T-cell (primary cell): ENCODE results near the gene SETD2. TPM values are rescaled to one million over a fixed set of nuclear protein-coding genes. Genes with fewer than 3 reads are reported as not detected.

Experiments used
- ATAC-seq, 4 experiments: fragments of 200-7000 bp in 3 of 4; fragments of 150-1000 bp in 1 of 4; cut with Tn5 transposase; replicated peaks in 1 of 4; 1 replicate in 3 of 4; 2 replicates in 1 of 4; pipeline ENCODE4 v1.10.0; 2021; ENCODE audit warnings: moderate library complexity in 3 of 4, mild to moderate bottlenecking in 2 of 4, moderate number of reproducible peaks in 1 of 4
- CTCF ChIA-PET, 2 donors: fragments of 300-600 bp; sonication (Branson Sonifier 250); formaldehyde crosslinking; loops; one replicate each; lab custom pipeline; 2022; ENCODE audit warnings: antibody characterized with exemption in 2 of 2; lab: Charles Lee
- POLR2A ChIA-PET, 2 donors: fragments of 300-600 bp; sonication (Branson Sonifier 250); formaldehyde crosslinking; loops; one replicate each; lab custom pipeline; 2022; ENCODE audit warnings: antibody characterized with exemption in 2 of 2; lab: Charles Lee
- DNase-seq, 35 experiments: peaks; one replicate each; pipeline versions ENCODE4 v3.0.0 to v3.0.0-alpha.2; 2013 to 2023
- H3K27ac ChIP-seq: one replicate; pipeline ENCODE4 v1.5.1; 2013; ENCODE audit warnings: low read length
- H3K27me3 ChIP-seq, 2 experiments: replicated peaks in 1 of 2; 1 replicate in 1 of 2; 2 replicates in 1 of 2; pipeline versions ENCODE4 v1.6.1 to v1.7.0; 2013; ENCODE audit warnings: low read length in 1 of 2, mixed read lengths in 1 of 2; ENCODE audit not compliant: control insufficient read depth in 2 of 2, insufficient read depth in 2 of 2; ENCODE audit errors: extremely low read depth in 1 of 2
- H3K36me3 ChIP-seq, 2 donors: 1 replicate in 1 of 2; 2 replicates in 1 of 2; pipeline versions ENCODE4 v1.6.1 to v1.7.0; 2013; ENCODE audit warnings: low read length in 1 of 2; ENCODE audit not compliant: control insufficient read depth in 2 of 2, insufficient read depth in 1 of 2; ENCODE audit errors: extremely low read depth in 1 of 2
- H3K4me1 ChIP-seq, 2 experiments: 1 replicate in 1 of 2; 2 replicates in 1 of 2; pipeline versions ENCODE4 v1.6.1 to v1.7.0; 2013; ENCODE audit warnings: low read length in 2 of 2, mixed read lengths in 1 of 2; ENCODE audit not compliant: insufficient read depth in 2 of 2, control insufficient read depth in 1 of 2; ENCODE audit errors: extremely low read depth in 1 of 2
- H3K4me3 ChIP-seq, 2 donors: 1 replicate in 1 of 2; 2 replicates in 1 of 2; pipeline versions ENCODE4 v1.5.1 to v1.7.0; 2013; ENCODE audit warnings: mild to moderate bottlenecking in 2 of 2, low read length in 1 of 2, moderate library complexity in 1 of 2; ENCODE audit not compliant: control insufficient read depth in 1 of 2; ENCODE audit errors: extremely low read depth in 1 of 2
- H3K9me3 ChIP-seq: 2 replicates; pipeline ENCODE4 v1.7.0; 2013
- H3K27ac Mint-ChIP-seq, 2 donors: one replicate each; pipeline ENCODE4 v1.8.0; 2020 to 2021; ENCODE audit warnings: mild to moderate bottlenecking in 2 of 2, mixed read lengths in 2 of 2
- H3K27me3 Mint-ChIP-seq, 2 donors: one replicate each; pipeline ENCODE4 v1.8.0; 2021 to 2022; ENCODE audit warnings: mixed read lengths in 2 of 2
- H3K36me3 Mint-ChIP-seq: one replicate; pipeline ENCODE4 v1.8.0; 2021; ENCODE audit warnings: mixed read lengths
- H3K4me1 Mint-ChIP-seq, 3 donors: one replicate each; pipeline ENCODE4 v1.8.0; 2020 to 2022; ENCODE audit warnings: mixed read lengths in 3 of 3, mild to moderate bottlenecking in 1 of 3
- H3K4me3 Mint-ChIP-seq, 3 donors: one replicate each; pipeline ENCODE4 v1.8.0; 2020 to 2022; ENCODE audit warnings: mild to moderate bottlenecking in 3 of 3, mixed read lengths in 3 of 3, moderate library complexity in 3 of 3
- H3K9me3 Mint-ChIP-seq, 3 donors: one replicate each; pipeline ENCODE4 v1.8.0; 2020 to 2022; ENCODE audit warnings: mixed read lengths in 3 of 3
- WGBS: methylation state at CpG from one replicate; pipeline ENCODE4 v1.1.5; 2013; ENCODE audit warnings: missing lambda C conversion rate; ENCODE audit not compliant: insufficient coverage; 5-methylcytosine and 5-hydroxymethylcytosine counted together
- total RNA-seq, 35 experiments: library from RNA in 6 of 35; stranded (reverse) in 6 of 35; fragments of 120-200 nt in 1 of 35; gene quantifications; one replicate each; pipeline versions ENCODE4 v1.2.1 to v1.2.4 and lab custom pipeline; 2013 to 2026

The SETD2 gene
- total RNA-seq, 5 donors from 2014 or later (not counting 1 experiment from before 2014, with no cell fraction given) = 58.1 to 84.6 (median 63.9) TPM

- Histone ChIP-seq H3K4me3 (no peak overlapping the region), H3K9me3 (no peaks in the 10 kb centered on the region), H3K4me1 (peaks cover 16 to 46% of the 10 kb centered on the region in 2 experiments), H3K27ac (no peak overlapping the region), H3K27me3 (no peaks in the 10 kb centered on the region), H3K36me3 (no peaks in the 10 kb centered on the region)
- DNase-seq (no peak), ATAC-seq (peak in 1 of 4 experiments; percentile 39)
- H3K27ac Mint-ChIP-seq = no peak overlapping the region
- H3K36me3 Mint-ChIP-seq = peaks cover 18% of the 10 kb centered on the region
- no CpG with 5 or more reads among the region's 1 CpG for WGBS
- ChIA-PET POLR2A (no interaction called here), CTCF (interaction anchor here in 1 of 2 donors (0.6 kb wide), 1 partner anchor 60 kb away, joined by 10 read pairs; no protein-coding TSS in a partner anchor)
- peak overlapping the region in 1 of 3 donors; percentile 24 for H3K4me3 Mint-ChIP-seq
- no peaks in the 10 kb centered on the region for H3K9me3 Mint-ChIP-seq
- peaks cover 89 to 94% (median 91%) of the 10 kb centered on the region in 3 donors for H3K4me1 Mint-ChIP-seq
- H3K27me3 Mint-ChIP-seq = no peaks in the 10 kb centered on the region
Observed at GRCh38 chr3:47156396-47156795, 7.5 kb downstream of the SETD2 start.

GRCh38 chr3:47152578-47152977 is 11.3 kb downstream of the SETD2 start:
- H3K36me3 Mint-ChIP-seq = peaks cover 5% of the 10 kb centered on the region
- no peak for DNase-seq
- no peak overlapping the region for H3K4me3 ChIP-seq
- H3K27me3 ChIP-seq = no peaks in the 10 kb centered on the region
- CTCF ChIA-PET = interaction anchor here in 1 of 2 donors (1.5 to 2.1 kb wide), 2 partner anchors 11 to 12 kb away, joined by 7 read pairs; partner anchors contain the start of gene SETD2
- H3K27ac Mint-ChIP-seq = no peak overlapping the region
- POLR2A ChIA-PET = no interaction called here
- H3K36me3 ChIP-seq = no peaks in the 10 kb centered on the region
- H3K27me3 Mint-ChIP-seq = no peaks in the 10 kb centered on the region
- no peaks in the 10 kb centered on the region for H3K9me3 ChIP-seq
- H3K4me1 Mint-ChIP-seq = peaks cover 81 to 85% (median 83%) of the 10 kb centered on the region in 3 donors
- no peak for ATAC-seq
- peak overlapping the region in 1 of 3 donors; percentile 40 for H3K4me3 Mint-ChIP-seq
- WGBS = no CpG with 5 or more reads among the region's 2 CpGs
- H3K27ac ChIP-seq = no peak overlapping the region
- peaks cover 4 to 31% of the 10 kb centered on the region in 2 experiments for H3K4me1 ChIP-seq
- H3K9me3 Mint-ChIP-seq = no peaks in the 10 kb centered on the region

GRCh38 chr3:47151836-47152235 is 12.1 kb downstream of the SETD2 start:
- no peaks in the 10 kb centered on the region for H3K27me3 ChIP-seq

GRCh38 chr3:47149339-47149933 is 14.5 kb downstream of the SETD2 start:
- Histone ChIP-seq H3K27ac (no peak overlapping the region), H3K36me3 (peaks cover 0 to 2% of the 10 kb centered on the region in 2 donors), H3K4me1 (peaks cover 2 to 29% of the 10 kb centered on the region in 2 experiments), H3K4me3 (no peak overlapping the region), H3K9me3 (no peaks in the 10 kb centered on the region), H3K27me3 (no peaks in the 10 kb centered on the region)
- no peak for DNase-seq
- no CpG with 5 or more reads among the region's 2 CpGs for WGBS
- POLR2A ChIA-PET = no interaction called here
- Mint-ChIP-seq H3K36me3 (peaks cover 3% of the 10 kb centered on the region), H3K27ac (peak overlapping the region in 1 of 2 donors; percentile 28), H3K9me3 (no peaks in the 10 kb centered on the region), H3K4me3 (peak overlapping the region in 1 of 3 donors; percentile 34), H3K27me3 (no peaks in the 10 kb centered on the region), H3K4me1 (peaks cover 60 to 76% (median 75%) of the 10 kb centered on the region in 3 donors)
- CTCF ChIA-PET = no interaction called here
- peak in 3 of 4 experiments; percentile 35 to 48 (median 41) for ATAC-seq

More at GRCh38 chr3:47151836-47152235, 12.1 kb downstream of the SETD2 start:
- H3K27me3 Mint-ChIP-seq = no peaks in the 10 kb centered on the region
- H3K9me3 ChIP-seq = no peaks in the 10 kb centered on the region
- no peaks in the 10 kb centered on the region for H3K36me3 ChIP-seq
- DNase-seq (no peak), ATAC-seq (no peak)
- H3K9me3 Mint-ChIP-seq = no peaks in the 10 kb centered on the region
- H3K27ac Mint-ChIP-seq = no peak overlapping the region
- no peak overlapping the region for H3K4me3 ChIP-seq
- peaks cover 5% of the 10 kb centered on the region for H3K36me3 Mint-ChIP-seq
- H3K4me1 ChIP-seq = peaks cover 4 to 24% of the 10 kb centered on the region in 2 experiments
- H3K4me1 Mint-ChIP-seq = peaks cover 78 to 84% (median 81%) of the 10 kb centered on the region in 3 donors
- CTCF ChIA-PET = interaction anchor here in 1 of 2 donors (2.1 kb wide), 1 partner anchor 13 kb away, joined by 7 read pairs; the partner anchor contains the start of gene SETD2
- H3K4me3 Mint-ChIP-seq = peak overlapping the region in 1 of 3 donors; percentile 40
- H3K27ac ChIP-seq = no peak overlapping the region
- POLR2A ChIA-PET = no interaction called here
- no CpG with 5 or more reads among the region's 1 CpG for WGBS

GRCh38 chr3:47145272-47145671 is 18.6 kb downstream of the SETD2 start:
- ChIA-PET CTCF (no interaction called here), POLR2A (no interaction called here)
- no peaks in the 10 kb centered on the region for H3K9me3 ChIP-seq
- no peak overlapping the region for H3K4me3 Mint-ChIP-seq
- no peaks in the 10 kb centered on the region for H3K27me3 ChIP-seq
- no peaks in the 10 kb centered on the region for H3K36me3 Mint-ChIP-seq
- no peak overlapping the region for H3K27ac ChIP-seq
- H3K4me3 ChIP-seq = no peak overlapping the region
- no peaks in the 10 kb centered on the region for H3K9me3 Mint-ChIP-seq
- ATAC-seq (no peak), DNase-seq (no peak)
- H3K27me3 Mint-ChIP-seq = no peaks in the 10 kb centered on the region
- peaks cover 0 to 38% of the 10 kb centered on the region in 2 experiments for H3K4me1 ChIP-seq
- WGBS = no CpG with 5 or more reads among the region's 1 CpG
- peaks cover 0 to 2% of the 10 kb centered on the region in 2 donors for H3K36me3 ChIP-seq
- peaks cover 47 to 76% (median 76%) of the 10 kb centered on the region in 3 donors for H3K4me1 Mint-ChIP-seq
- peak overlapping the region in 1 of 2 donors; percentile 28 for H3K27ac Mint-ChIP-seq

- no peak overlapping the region for H3K4me3 ChIP-seq
- H3K36me3 Mint-ChIP-seq = no peaks in the 10 kb centered on the region
- no peaks in the 10 kb centered on the region for H3K9me3 Mint-ChIP-seq
- 86% methylated on average over 1 of the region's 5 CpGs for WGBS
- no peaks in the 10 kb centered on the region for H3K27me3 Mint-ChIP-seq
- no peaks in the 10 kb centered on the region for H3K9me3 ChIP-seq
- H3K36me3 ChIP-seq = peaks cover 0 to 2% of the 10 kb centered on the region in 2 donors
- H3K4me3 Mint-ChIP-seq = peak overlapping the region in 1 of 3 donors; percentile 12
- CTCF ChIA-PET = no interaction called here
- H3K4me1 ChIP-seq = peaks cover 0 to 35% of the 10 kb centered on the region in 2 experiments
- H3K4me1 Mint-ChIP-seq = peaks cover 41 to 75% (median 74%) of the 10 kb centered on the region in 3 donors
- no peak overlapping the region for H3K27ac Mint-ChIP-seq
- POLR2A ChIA-PET = no interaction called here
- DNase-seq (no peak), ATAC-seq (no peak)
- H3K27ac ChIP-seq = no peak overlapping the region
- H3K27me3 ChIP-seq = no peaks in the 10 kb centered on the region
Observed at GRCh38 chr3:47143068-47143467, 20.8 kb downstream of the SETD2 start.
